ENCODE data around the gene FAM78B.

Gene FAM78B

GRCh38 chr1:166184897-166185296, 18.1 kb upstream of the FAM78B start:
- ATAC-seq (ENCODE audit: insufficient read depth, low read depth) (no peak), DNase-seq (no peak)
- no peaks in the 10 kb centered on the region for H3K27me3 ChIP-seq (ENCODE audit: insufficient read depth, low read length, poor library complexity)
- H3K9me3 ChIP-seq (ENCODE audit: insufficient read depth, low read length, severe bottlenecking), result no peaks in the 10 kb centered on the region
- TF ChIP-seq EZH2 (IDR thresholded peaks at IDR 0.05; ENCODE audit: borderline replicate concordance, low read depth, low read length, severe bottlenecking) (no peak), CTCF (IDR thresholded peaks at IDR 0.05; ENCODE audit: borderline replicate concordance, extremely low read depth, low read length, poor library complexity, severe bottlenecking) (no peak)
- no peaks in the 10 kb centered on the region for H3K36me3 ChIP-seq (ENCODE audit: insufficient read depth, low read length)
- no peak overlapping the region for H3K9ac ChIP-seq (ENCODE audit: low read depth, low read length)
- H4K20me1 ChIP-seq (ENCODE audit: insufficient read depth, low read length), result no peaks in the 10 kb centered on the region
- no peak overlapping the region for H3K4me2 ChIP-seq (ENCODE audit: insufficient read depth, low read length)
- H2AFZ ChIP-seq (ENCODE audit: low read depth, low read length), result no peak overlapping the region
- no peak overlapping the region for H3K27ac ChIP-seq (ENCODE audit: low read length)
- H3K4me3 ChIP-seq (ENCODE audit: low read depth in 1 of 2, low read length in 2 of 2), result no peak overlapping the region
- H3K4me1 ChIP-seq (ENCODE audit: insufficient read depth, low read length), result no peaks in the 10 kb centered on the region
- H3K79me2 ChIP-seq (ENCODE audit: insufficient read depth, low read length), result no peaks in the 10 kb centered on the region

- Histone ChIP-seq H3K9me3 (ENCODE audit: insufficient read depth, low read length, severe bottlenecking) (no peaks in the 10 kb centered on the region), H3K9ac (ENCODE audit: low read depth, low read length) (no peak overlapping the region), H2AFZ (ENCODE audit: low read depth, low read length) (no peak overlapping the region), H3K4me2 (ENCODE audit: insufficient read depth, low read length) (no peak overlapping the region), H3K27me3 (ENCODE audit: insufficient read depth, low read length, poor library complexity) (no peaks in the 10 kb centered on the region), H3K27ac (ENCODE audit: low read length) (no peak overlapping the region), H3K36me3 (ENCODE audit: insufficient read depth, low read length) (no peaks in the 10 kb centered on the region), H4K20me1 (ENCODE audit: insufficient read depth, low read length) (no peaks in the 10 kb centered on the region), H3K79me2 (ENCODE audit: insufficient read depth, low read length) (no peaks in the 10 kb centered on the region), H3K4me1 (ENCODE audit: insufficient read depth, low read length) (no peaks in the 10 kb centered on the region), H3K4me3 (ENCODE audit: low read depth in 1 of 2, low read length in 2 of 2) (no peak overlapping the region)
- ATAC-seq (ENCODE audit: insufficient read depth, low read depth) (no peak), DNase-seq (no peak)
- no peak for TF ChIP-seq EZH2 (IDR thresholded peaks at IDR 0.05; ENCODE audit: borderline replicate concordance, low read depth, low read length, severe bottlenecking)
- TF ChIP-seq CTCF (IDR thresholded peaks at IDR 0.05; ENCODE audit: borderline replicate concordance, extremely low read depth, low read length, poor library complexity, severe bottlenecking), result no peak
Observed at GRCh38 chr1:166184012-166184411, 17.2 kb upstream of the FAM78B start.

- no peaks in the 10 kb centered on the region for H3K79me2 ChIP-seq (ENCODE audit: insufficient read depth, low read length)
- ATAC-seq (ENCODE audit: insufficient read depth, low read depth), result no peak
- no peak overlapping the region for H3K27ac ChIP-seq (ENCODE audit: low read length)
Observed at GRCh38 chr1:166182281-166182680, 15.5 kb upstream of the FAM78B start.

More at GRCh38 chr1:166182281-166182680, 15.5 kb upstream of the FAM78B start:
- DNase-seq, result no peak
- Histone ChIP-seq H2AFZ (ENCODE audit: low read depth, low read length) (no peak overlapping the region), H3K9me3 (ENCODE audit: insufficient read depth, low read length, severe bottlenecking) (no peaks in the 10 kb centered on the region), H4K20me1 (ENCODE audit: insufficient read depth, low read length) (no peaks in the 10 kb centered on the region), H3K4me2 (ENCODE audit: insufficient read depth, low read length) (no peak overlapping the region), H3K36me3 (ENCODE audit: insufficient read depth, low read length) (no peaks in the 10 kb centered on the region), H3K4me1 (ENCODE audit: insufficient read depth, low read length) (no peaks in the 10 kb centered on the region), H3K27me3 (ENCODE audit: insufficient read depth, low read length, poor library complexity) (no peaks in the 10 kb centered on the region), H3K4me3 (ENCODE audit: low read depth in 1 of 2, low read length in 2 of 2) (no peak overlapping the region), H3K9ac (ENCODE audit: low read depth, low read length) (no peak overlapping the region)
- TF ChIP-seq EZH2 (IDR thresholded peaks at IDR 0.05; ENCODE audit: borderline replicate concordance, low read depth, low read length, severe bottlenecking) (no peak), CTCF (IDR thresholded peaks at IDR 0.05; ENCODE audit: borderline replicate concordance, extremely low read depth, low read length, poor library complexity, severe bottlenecking) (no peak)

All from DND-41 (cell line).